Stimulated activated CD4-positive, alpha-beta T cell treated with anti-CD3 and anti-CD28 coated beads, TNF-alpha, amount 100 ng/mL, for 24 hours (primary cell): Measurements from ENCODE around the gene SLC1A7.

Source experiments
- DNase-seq, 3 experiments: peaks; one replicate each; pipeline ENCODE4 v3.0.0-alpha.2; 2020; ENCODE audit warnings: low read depth in 3 of 3

SLC1A7 gene

GRCh38 chr1:53133261-53134041, 9.0 kb downstream of the SLC1A7 start:
- DNase-seq = no peak

GRCh38 chr1:53132176-53132575, 10.3 kb downstream of the SLC1A7 start:
- no peak for DNase-seq

- no peak for DNase-seq
Observed at GRCh38 chr1:53131590-53131938, 10.9 kb downstream of the SLC1A7 start.

GRCh38 chr1:53130878-53131589, 11.4 kb downstream of the SLC1A7 start:
- no peak for DNase-seq

- no peak for DNase-seq
Observed at GRCh38 chr1:53130598-53130877, 11.9 kb downstream of the SLC1A7 start.

GRCh38 chr1:53129891-53130597, 12.4 kb downstream of the SLC1A7 start:
- DNase-seq = no peak

- no peak for DNase-seq
Observed at GRCh38 chr1:53128401-53128800, 14.0 kb downstream of the SLC1A7 start.

GRCh38 chr1:53127546-53127945, 14.9 kb downstream of the SLC1A7 start:
- DNase-seq = no peak

GRCh38 chr1:53126495-53126894, 15.9 kb downstream of the SLC1A7 start:
- DNase-seq = no peak

GRCh38 chr1:53125623-53126360, 16.6 kb downstream of the SLC1A7 start:
- DNase-seq = no peak

- no peak for DNase-seq
Observed at GRCh38 chr1:53125122-53125521, 17.3 kb downstream of the SLC1A7 start.

GRCh38 chr1:53123453-53124140, 18.8 kb downstream of the SLC1A7 start:
- no peak for DNase-seq

- DNase-seq = no peak
Observed at GRCh38 chr1:53122961-53123413, 19.5 kb downstream of the SLC1A7 start.

GRCh38 chr1:53122201-53122885, 20.1 kb downstream of the SLC1A7 start:
- DNase-seq = no peak

- DNase-seq = no peak
Observed at GRCh38 chr1:53121319-53122172, 20.9 kb downstream of the SLC1A7 start.

- DNase-seq = no peak
Observed at GRCh38 chr1:53120659-53121058, 21.8 kb downstream of the SLC1A7 start.

- no peak for DNase-seq
Observed at GRCh38 chr1:53117836-53118235, 24.6 kb downstream of the SLC1A7 start.

- no peak for DNase-seq
Observed at GRCh38 chr1:53116933-53117600, 25.4 kb downstream of the SLC1A7 start.

- DNase-seq = no peak
Observed at GRCh38 chr1:53116307-53116810, 26.1 kb downstream of the SLC1A7 start.
